Activated CD4-positive, alpha-beta T cell treated with anti-CD3 and anti-CD28 coated beads, Interleukin-2, amount 10 ng/mL, durations not matched to agents 24 days and 14 days (primary cell): Measurements from ENCODE around the gene GMPS. TPM values are rescaled to one million over a fixed set of nuclear protein-coding genes. Genes with fewer than 3 reads are reported as not detected.
"Not testable (repeated sequence)": the region's sequence is repeated elsewhere in the genome, so short reads cannot be mapped to it uniquely, and the experiment has no call there.

Source experiments
- DNase-seq: peaks from one replicate; pipeline ENCODE4 v3.0.0; 2022
- H3K27ac Mint-ChIP-seq: one replicate; pipeline ENCODE4 v1.8.0; 2022; ENCODE audit warnings: mild to moderate bottlenecking, mixed read lengths
- H3K27me3 Mint-ChIP-seq: one replicate; pipeline ENCODE4 v1.8.0; 2022; ENCODE audit warnings: mixed read lengths
- H3K36me3 Mint-ChIP-seq: one replicate; pipeline ENCODE4 v1.8.0; 2022; ENCODE audit warnings: low read depth, mild to moderate bottlenecking, mixed read lengths
- H3K4me1 Mint-ChIP-seq: one replicate; pipeline ENCODE4 v1.8.0; 2021; ENCODE audit warnings: mixed read lengths
- H3K4me3 Mint-ChIP-seq: one replicate; pipeline ENCODE4 v1.8.0; 2022; ENCODE audit warnings: mild to moderate bottlenecking, moderate library complexity, mixed read lengths
- H3K9me3 Mint-ChIP-seq: one replicate; pipeline ENCODE4 v1.8.0; 2021; ENCODE audit warnings: mixed read lengths
- intact Hi-C: fragments of 100-400 bp; cut with micrococcal nuclease; formaldehyde crosslinking; loops from one replicate; pipeline ENCODE4 v1.15.1; 2023
- total RNA-seq: library from RNA; stranded (reverse); gene quantifications from 2 replicates; pipeline ENCODE4 v1.2.3, GENCODE V29; 2022

The GMPS gene
- total RNA-seq, 1 donor from 2014 or later = 151 TPM

DNA sequence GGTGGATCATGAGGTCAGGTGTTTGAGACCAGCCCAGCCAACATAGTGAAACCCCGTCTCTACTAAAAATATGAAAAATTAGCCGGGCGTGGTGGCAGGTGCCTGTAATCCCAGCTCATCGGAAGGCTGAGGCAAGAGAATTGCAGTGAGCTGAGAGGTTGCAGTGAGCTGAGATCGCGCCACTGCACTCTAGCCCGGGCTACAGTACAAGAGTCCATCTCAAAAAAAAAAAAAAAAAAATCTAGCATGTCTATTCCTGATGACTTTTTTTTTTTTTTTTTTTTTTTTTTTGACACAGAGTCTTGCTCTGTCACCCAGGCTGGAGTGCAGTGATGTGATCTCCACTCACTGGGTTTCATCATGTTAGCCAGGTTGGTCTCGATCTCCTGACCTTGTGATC, 15.9 kb downstream of the GMPS start:
- H3K36me3 Mint-ChIP-seq, intact Hi-C loops, H3K9me3 Mint-ChIP-seq, H3K27me3 Mint-ChIP-seq, DNase-seq, H3K27ac Mint-ChIP-seq, H3K4me3 Mint-ChIP-seq: not testable (repeated sequence)
- peaks cover 32% of the 10 kb centered on the region for H3K4me1 Mint-ChIP-seq

DNA sequence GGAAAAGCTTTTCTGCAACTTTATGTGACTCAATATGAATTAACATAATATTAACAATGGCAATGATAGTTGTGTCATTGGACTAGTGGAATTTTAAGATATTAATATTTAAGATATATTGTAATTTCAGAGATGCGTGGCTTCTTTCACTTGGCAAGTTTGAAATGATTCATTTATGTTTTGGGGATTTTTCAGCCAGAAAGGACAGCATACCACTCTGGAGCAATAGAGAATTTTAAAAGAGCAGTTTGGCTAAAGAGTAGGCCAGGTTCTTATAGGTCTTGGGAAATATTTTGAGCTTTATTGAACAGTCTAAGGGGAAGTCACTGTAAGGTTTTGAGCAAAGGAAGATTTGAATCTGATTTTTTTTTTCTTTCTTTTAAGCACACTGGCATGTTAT, 16.5 kb downstream of the GMPS start:
- no peak overlapping the region for H3K4me3 Mint-ChIP-seq
- H3K4me1 Mint-ChIP-seq = peaks cover 32% of the 10 kb centered on the region

DNA sequence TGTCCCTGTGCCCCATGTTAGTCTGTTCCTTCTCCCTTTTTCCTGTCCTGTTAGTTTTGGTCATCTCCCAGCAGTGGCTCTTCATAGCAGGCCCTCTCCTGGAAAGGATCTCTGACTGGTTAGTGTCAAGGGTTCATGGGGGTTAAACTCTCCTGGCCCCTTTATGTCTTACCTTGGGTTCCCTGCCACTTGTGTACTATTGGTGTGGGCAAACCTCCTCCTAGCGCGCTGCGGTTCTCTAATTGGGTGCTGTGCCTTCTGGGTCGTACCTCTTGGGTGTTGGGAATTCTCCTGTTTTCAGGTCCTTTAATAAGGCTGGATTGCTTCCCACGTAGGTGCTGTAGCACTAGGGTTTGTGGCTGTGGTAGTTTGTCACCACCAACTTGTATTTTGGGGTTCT, 18.8 kb downstream of the GMPS start:
- peaks cover 21% of the 10 kb centered on the region for H3K36me3 Mint-ChIP-seq
- peaks cover 32% of the 10 kb centered on the region for H3K4me1 Mint-ChIP-seq
- no peak for DNase-seq
- intact Hi-C loops = no loop called here
- no peak overlapping the region for H3K27ac Mint-ChIP-seq
- H3K9me3 Mint-ChIP-seq = no peaks in the 10 kb centered on the region
- H3K4me3 Mint-ChIP-seq = no peak overlapping the region
- no peaks in the 10 kb centered on the region for H3K27me3 Mint-ChIP-seq

More for the DNA sequence above, 16.5 kb downstream of the GMPS start:
- intact Hi-C loops = no loop called here
- H3K27me3 Mint-ChIP-seq = no peaks in the 10 kb centered on the region
- H3K27ac Mint-ChIP-seq = peak overlapping the region; percentile 29
- no peak for DNase-seq
- H3K36me3 Mint-ChIP-seq = peaks cover 12% of the 10 kb centered on the region
- no peaks in the 10 kb centered on the region for H3K9me3 Mint-ChIP-seq

- intact Hi-C loops = no loop called here
- H3K4me3 Mint-ChIP-seq = no peak overlapping the region
- H3K36me3 Mint-ChIP-seq = peaks cover 27% of the 10 kb centered on the region
- no peak overlapping the region for H3K27ac Mint-ChIP-seq
- H3K4me1 Mint-ChIP-seq = peaks cover 30% of the 10 kb centered on the region
- no peaks in the 10 kb centered on the region for H3K27me3 Mint-ChIP-seq
- no peak for DNase-seq
- no peaks in the 10 kb centered on the region for H3K9me3 Mint-ChIP-seq
Measured at GRCh38 chr3:155889952-155890351, 19.5 kb downstream of the GMPS start.

DNA sequence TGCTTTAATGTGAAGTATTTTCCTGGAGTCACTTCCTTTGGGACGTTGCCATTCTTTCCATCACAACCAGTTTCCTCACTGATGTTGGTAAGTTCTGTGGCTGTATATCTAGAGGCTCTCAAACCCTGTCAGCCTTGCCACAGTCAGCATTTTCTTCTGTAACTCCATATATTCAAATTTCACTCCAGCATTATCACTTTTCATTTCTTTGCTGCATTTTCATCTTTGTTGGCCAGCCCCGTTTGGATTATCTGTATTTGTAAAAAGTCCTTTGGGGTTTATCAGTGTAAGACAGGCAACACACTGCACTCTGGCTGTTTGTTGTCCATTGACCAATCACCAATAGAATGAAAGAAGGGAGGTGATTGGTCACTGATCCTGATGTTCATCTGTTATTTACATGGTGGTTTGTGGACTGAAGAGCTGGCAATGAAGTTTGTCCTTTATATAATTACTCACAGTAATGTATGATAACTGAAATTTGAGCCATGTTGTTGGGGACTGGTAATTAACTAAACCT, 20.3 kb downstream of the GMPS start:
- H3K36me3 Mint-ChIP-seq = peaks cover 33% of the 10 kb centered on the region
- no peak for DNase-seq
- no peak overlapping the region for H3K27ac Mint-ChIP-seq
- intact Hi-C loops = no loop called here
- H3K4me1 Mint-ChIP-seq = peaks cover 30% of the 10 kb centered on the region
- H3K9me3 Mint-ChIP-seq = no peaks in the 10 kb centered on the region
- no peak overlapping the region for H3K4me3 Mint-ChIP-seq
- no peaks in the 10 kb centered on the region for H3K27me3 Mint-ChIP-seq

DNA sequence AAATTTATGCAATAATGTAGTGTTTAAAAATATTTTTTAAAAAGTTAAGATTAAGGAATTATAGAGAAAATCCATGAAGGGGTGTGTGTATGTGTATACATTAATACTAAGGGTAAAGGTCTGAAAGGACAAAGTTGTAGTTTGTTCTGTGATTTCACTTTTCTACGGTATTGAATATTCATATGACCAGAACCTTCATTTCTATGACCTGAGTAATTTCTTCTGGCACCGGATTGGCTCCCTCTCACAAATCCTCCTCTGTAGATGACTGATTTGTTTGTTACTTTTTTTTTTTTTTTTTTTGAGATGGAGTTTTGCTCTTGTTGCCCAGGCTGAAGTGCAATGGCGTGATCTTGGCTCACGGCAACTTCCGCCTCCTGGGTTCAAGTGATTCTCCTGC, 20.9 kb downstream of the GMPS start:
- no peak for DNase-seq
- H3K27me3 Mint-ChIP-seq = no peaks in the 10 kb centered on the region
- no peak overlapping the region for H3K4me3 Mint-ChIP-seq
- H3K36me3 Mint-ChIP-seq = peaks cover 34% of the 10 kb centered on the region
- intact Hi-C loops = no loop called here
- no peaks in the 10 kb centered on the region for H3K9me3 Mint-ChIP-seq
- peaks cover 29% of the 10 kb centered on the region for H3K4me1 Mint-ChIP-seq
- no peak overlapping the region for H3K27ac Mint-ChIP-seq

DNA sequence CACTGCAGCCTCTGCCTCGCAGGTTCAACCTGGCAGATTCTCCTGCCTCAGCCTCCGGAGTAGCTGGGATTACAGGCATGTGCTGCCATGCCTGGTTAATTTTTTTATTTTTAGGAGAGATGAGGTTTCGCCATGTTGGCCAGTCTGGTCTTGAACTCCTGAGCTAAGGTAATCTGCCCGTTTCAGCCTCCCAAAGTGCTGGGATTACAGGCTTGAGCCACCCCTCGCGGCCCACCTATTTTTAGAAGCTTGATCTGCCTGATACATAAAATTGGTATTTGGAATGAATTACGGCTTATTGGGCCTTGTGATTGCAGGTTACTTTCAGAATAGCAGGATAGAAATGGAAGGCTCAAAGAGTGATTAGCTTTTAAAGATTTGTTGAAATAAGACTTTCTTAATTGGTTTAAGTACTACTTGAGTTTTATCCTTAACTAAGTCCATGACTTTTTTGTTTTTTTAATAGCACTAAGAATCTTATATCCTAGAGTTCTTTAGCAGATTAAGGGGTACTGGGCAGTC, 25.0 kb downstream of the GMPS start:
- DNase-seq = no peak
- H3K4me1 Mint-ChIP-seq = peaks cover 10% of the 10 kb centered on the region
- H3K27me3 Mint-ChIP-seq = no peaks in the 10 kb centered on the region
- H3K4me3 Mint-ChIP-seq = no peak overlapping the region
- H3K9me3 Mint-ChIP-seq = no peaks in the 10 kb centered on the region
- intact Hi-C loops = no loop called here
- peaks cover 55% of the 10 kb centered on the region for H3K36me3 Mint-ChIP-seq
- H3K27ac Mint-ChIP-seq = no peak overlapping the region

- no peak overlapping the region for H3K27ac Mint-ChIP-seq
- no peaks in the 10 kb centered on the region for H3K27me3 Mint-ChIP-seq
- H3K9me3 Mint-ChIP-seq = peaks cover 4% of the 10 kb centered on the region
- H3K4me3 Mint-ChIP-seq = no peak overlapping the region
- peaks cover 58% of the 10 kb centered on the region for H3K36me3 Mint-ChIP-seq
- no peak for DNase-seq
- H3K4me1 Mint-ChIP-seq = peaks cover 21% of the 10 kb centered on the region
- intact Hi-C loops = loop anchor here (10.0 kb wide), 1 partner anchor 102 kb away; the partner anchor contains the start of gene C3orf33
Measured at GRCh38 chr3:155906900-155907299, 36.5 kb downstream of the GMPS start.

GRCh38 chr3:155908086-155908485, 37.6 kb downstream of the GMPS start:
- Mint-ChIP-seq H3K9me3 (peaks cover 4% of the 10 kb centered on the region), H3K4me3 (peak overlapping the region; percentile 2), H3K27me3 (no peaks in the 10 kb centered on the region)

DNA sequence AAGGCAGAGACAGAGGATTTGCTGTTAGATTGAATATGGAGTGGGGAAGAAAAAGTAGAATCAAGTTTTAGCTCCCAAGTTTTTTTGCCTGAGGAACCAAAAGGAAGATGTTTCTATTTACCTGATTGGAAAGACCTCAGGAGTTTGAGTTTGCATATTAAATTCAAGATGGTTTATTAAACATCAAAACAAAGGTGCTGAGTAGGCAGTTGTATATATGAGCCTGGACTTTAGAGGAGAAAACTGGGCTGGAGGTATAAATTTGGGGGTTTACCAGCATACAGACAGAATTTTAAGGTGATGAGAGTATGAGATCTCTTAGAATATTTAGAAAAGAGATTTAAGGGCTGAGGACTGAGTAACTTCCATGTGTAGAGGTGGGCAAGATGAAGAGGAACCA, 38.2 kb downstream of the GMPS start:
- H3K9me3 Mint-ChIP-seq = peaks cover 4% of the 10 kb centered on the region
- H3K36me3 Mint-ChIP-seq = peaks cover 63% of the 10 kb centered on the region
- peak overlapping the region; percentile 64 for H3K27ac Mint-ChIP-seq
- H3K27me3 Mint-ChIP-seq = no peaks in the 10 kb centered on the region
- intact Hi-C loops = loop anchor here (10.0 kb wide), 1 partner anchor 104 kb away; the partner anchor contains the start of gene C3orf33
- H3K4me1 Mint-ChIP-seq = peaks cover 22% of the 10 kb centered on the region
- H3K4me3 Mint-ChIP-seq = no peak overlapping the region
- no peak for DNase-seq

More at GRCh38 chr3:155908086-155908485, 37.6 kb downstream of the GMPS start:
- intact Hi-C loops = loop anchor here (10.0 kb wide), 1 partner anchor 103 kb away; the partner anchor contains the start of gene C3orf33
- Mint-ChIP-seq H3K36me3 (peaks cover 60% of the 10 kb centered on the region), H3K27ac (peak overlapping the region; percentile 64), H3K4me1 (peaks cover 22% of the 10 kb centered on the region)
- peak; percentile 70 for DNase-seq

DNA sequence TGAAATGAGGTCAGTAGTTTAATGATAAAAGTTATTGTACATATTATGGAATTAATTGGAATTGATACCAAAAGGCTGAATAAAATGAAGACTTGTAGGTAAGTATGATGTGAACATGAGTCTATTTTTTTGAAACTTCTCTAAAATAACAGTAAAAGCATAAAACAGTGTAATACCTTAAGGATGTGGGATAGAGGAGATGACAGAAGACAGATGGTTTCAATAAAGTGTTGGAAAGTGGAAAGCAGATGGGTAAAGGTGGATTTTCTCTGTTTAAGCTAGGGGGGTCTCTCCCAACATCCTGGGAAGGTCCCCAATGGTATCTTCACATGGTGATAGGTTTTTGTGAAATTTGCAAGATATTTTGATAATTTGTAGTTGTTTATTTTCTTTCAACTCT, 41.6 kb downstream of the GMPS start:
- Mint-ChIP-seq H3K27ac (no peak overlapping the region), H3K36me3 (peaks cover 66% of the 10 kb centered on the region), H3K9me3 (peaks cover 4% of the 10 kb centered on the region), H3K4me1 (peaks cover 22% of the 10 kb centered on the region), H3K27me3 (no peaks in the 10 kb centered on the region), H3K4me3 (no peak overlapping the region)
- no peak for DNase-seq
- intact Hi-C loops = loop anchor here (5.0 kb wide), 1 partner anchor 40 kb away; the partner anchor contains the start of gene GMPS

GRCh38 chr3:155912579-155913190, 42.2 kb downstream of the GMPS start:
- peaks cover 67% of the 10 kb centered on the region for H3K36me3 Mint-ChIP-seq
- peaks cover 3% of the 10 kb centered on the region for H3K9me3 Mint-ChIP-seq
- no peak for DNase-seq
- H3K4me1 Mint-ChIP-seq = peaks cover 18% of the 10 kb centered on the region
- intact Hi-C loops = loop anchor here (5.0 kb wide), 1 partner anchor 40 kb away; the partner anchor contains the start of gene GMPS
- no peaks in the 10 kb centered on the region for H3K27me3 Mint-ChIP-seq
- H3K27ac Mint-ChIP-seq = no peak overlapping the region
- no peak overlapping the region for H3K4me3 Mint-ChIP-seq

GRCh38 chr3:155917781-155918180, 47.3 kb downstream of the GMPS start:
- peaks cover 38% of the 10 kb centered on the region for H3K36me3 Mint-ChIP-seq
- no peaks in the 10 kb centered on the region for H3K9me3 Mint-ChIP-seq
- no peak overlapping the region for H3K4me3 Mint-ChIP-seq
- DNase-seq = no peak
- intact Hi-C loops = no loop called here
- no peaks in the 10 kb centered on the region for H3K27me3 Mint-ChIP-seq
- peaks cover under 1% of the 10 kb centered on the region for H3K4me1 Mint-ChIP-seq
- H3K27ac Mint-ChIP-seq = no peak overlapping the region

DNA sequence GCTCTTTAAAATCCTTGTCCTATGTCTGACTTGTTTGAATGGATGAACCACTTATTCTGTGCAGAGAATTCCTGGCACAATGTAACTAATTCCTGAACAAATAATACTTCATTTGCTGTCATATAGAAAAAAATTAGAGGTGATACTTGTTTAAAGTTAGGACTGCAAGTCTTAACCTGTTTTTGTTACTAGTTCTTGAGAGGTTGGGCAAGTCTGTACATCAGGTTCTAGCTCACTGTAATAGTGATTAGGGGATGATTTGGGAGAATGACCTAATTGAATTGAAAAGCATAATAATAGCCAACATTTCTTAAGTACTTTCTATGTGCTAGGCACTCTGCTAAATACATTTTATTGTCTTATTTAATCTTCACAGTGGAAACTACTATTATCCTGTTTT, 49.3 kb downstream of the GMPS start:
- Mint-ChIP-seq H3K27me3 (no peaks in the 10 kb centered on the region), H3K4me1 (no peaks in the 10 kb centered on the region), H3K4me3 (no peak overlapping the region), H3K27ac (no peak overlapping the region), H3K9me3 (no peaks in the 10 kb centered on the region), H3K36me3 (peaks cover 41% of the 10 kb centered on the region)
- intact Hi-C loops = no loop called here
- no peak for DNase-seq
